ES-I3 (cell line): ENCODE data around the gene AXDND1.
"Not testable (repeated sequence)": the region's sequence is repeated elsewhere in the genome, so short reads cannot be mapped to it uniquely, and the experiment has no call there.

ENCODE experiments used
- H3K36me3 ChIP-seq: 2 replicates; pipeline ENCODE4 v1.6.1; 2013; ENCODE audit warnings: mild to moderate bottlenecking, low read length, control low read depth, moderate library complexity; ENCODE audit not compliant: insufficient read depth
- H3K4me1 ChIP-seq: 2 replicates; pipeline ENCODE4 v1.6.1; 2013; ENCODE audit warnings: mild to moderate bottlenecking, control low read depth, low read length; ENCODE audit not compliant: insufficient read depth
- H3K9ac ChIP-seq: 2 replicates; pipeline ENCODE4 v1.6.1; 2013; ENCODE audit warnings: low read depth, mild to moderate bottlenecking, low read length, moderate library complexity
- H3K9me3 ChIP-seq: 2 replicates; pipeline ENCODE4 v1.6.1; 2013; ENCODE audit warnings: mild to moderate bottlenecking, low read length, moderate library complexity; ENCODE audit not compliant: control insufficient read depth, insufficient read depth

AXDND1 gene

DNA sequence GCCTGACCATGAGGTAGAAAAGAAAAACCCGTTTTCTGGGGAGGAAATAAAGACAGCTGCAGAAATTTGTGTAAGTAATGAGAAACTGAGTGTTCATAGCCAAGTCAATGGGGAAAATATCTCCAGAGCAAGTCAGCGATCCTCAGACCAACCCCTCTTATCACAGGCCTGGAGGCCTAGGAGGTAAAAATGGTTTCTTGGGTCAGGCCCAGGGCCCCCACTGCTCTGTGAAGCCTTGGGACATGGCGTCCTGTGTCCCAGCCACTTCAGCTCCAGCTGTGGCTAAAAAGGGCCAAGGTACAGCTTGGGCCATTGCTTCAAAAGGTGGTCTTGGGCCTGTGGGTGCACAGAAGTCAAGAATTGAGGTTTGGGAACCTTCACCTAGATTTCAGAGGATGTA, 108.9 kb downstream of the AXDND1 start:
- H3K9ac ChIP-seq: no peak overlapping the region
- H3K4me1 ChIP-seq: no peaks in the 10 kb centered on the region
- H3K9me3 ChIP-seq: peaks cover 27% of the 10 kb centered on the region
- H3K36me3 ChIP-seq: no peaks in the 10 kb centered on the region

DNA sequence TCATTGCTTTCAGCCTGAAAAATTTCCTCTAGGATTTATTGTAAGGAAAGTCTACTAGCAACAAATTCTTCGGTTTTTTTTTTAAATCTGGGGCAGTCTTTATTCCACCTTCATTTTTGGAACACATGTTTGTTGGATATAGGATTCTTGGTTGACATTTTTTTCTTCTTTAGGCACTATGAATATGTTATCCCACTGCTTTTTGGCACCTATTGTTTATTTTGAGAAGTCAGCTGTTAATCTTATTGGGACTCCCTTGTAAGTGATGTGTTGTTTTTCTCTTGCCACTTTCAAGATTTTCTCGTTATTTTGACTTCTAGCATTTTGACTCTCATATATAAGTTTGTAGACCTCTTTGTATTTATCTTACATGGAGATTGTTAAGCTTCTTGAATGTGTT, 110.7 kb downstream of the AXDND1 start:
- Histone ChIP-seq H3K9ac (no peak overlapping the region), H3K9me3 (peaks cover 24% of the 10 kb centered on the region), H3K4me1 (no peaks in the 10 kb centered on the region), H3K36me3 (no peaks in the 10 kb centered on the region)

DNA sequence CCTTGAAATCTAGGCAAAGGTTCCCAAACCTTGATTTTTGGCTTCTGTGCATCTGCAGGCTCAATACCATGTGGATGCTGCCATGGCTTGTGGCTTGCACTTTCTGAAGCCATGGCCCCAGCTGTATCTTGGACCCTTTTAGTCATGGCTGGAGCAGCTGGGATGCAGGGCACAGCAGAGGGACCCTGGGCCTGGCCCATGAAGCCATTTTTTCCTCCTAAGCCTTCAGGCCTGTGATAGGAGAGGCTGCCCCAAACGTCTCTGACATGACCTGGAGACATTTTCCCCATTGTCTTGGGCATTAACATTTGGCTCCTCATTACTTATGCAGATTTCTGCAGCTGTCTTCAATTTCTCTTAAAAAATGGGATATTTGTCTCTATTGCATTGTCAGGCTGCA, 112.6 kb downstream of the AXDND1 start:
- Histone ChIP-seq H3K4me1 (no peaks in the 10 kb centered on the region), H3K9ac (no peak overlapping the region), H3K36me3 (no peaks in the 10 kb centered on the region), H3K9me3 (peaks cover 24% of the 10 kb centered on the region)

DNA sequence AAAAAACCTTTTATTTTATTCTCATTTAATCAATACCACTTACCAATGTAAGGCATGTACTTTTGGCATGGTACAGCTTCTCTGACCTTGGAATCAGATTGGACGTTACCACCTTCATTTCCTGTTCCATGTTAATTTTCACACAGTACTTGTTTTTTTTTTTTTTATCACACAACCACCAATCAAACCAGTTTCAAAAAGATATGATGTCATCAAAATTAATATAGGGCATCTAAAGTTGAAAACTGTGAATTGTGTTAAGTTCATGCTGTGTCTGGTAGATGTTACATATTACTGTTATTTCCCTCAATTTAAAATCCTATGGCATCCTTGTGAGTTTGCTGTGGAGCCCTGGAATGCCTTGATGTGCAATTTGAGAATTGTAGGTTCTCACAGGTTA, 124.8 kb downstream of the AXDND1 start:
- H3K4me1 ChIP-seq: no peaks in the 10 kb centered on the region
- H3K9me3 ChIP-seq: no peaks in the 10 kb centered on the region; the same call in 1 of the 2 replicates
- H3K9ac ChIP-seq: no peak overlapping the region
- no peaks in the 10 kb centered on the region for H3K36me3 ChIP-seq

DNA sequence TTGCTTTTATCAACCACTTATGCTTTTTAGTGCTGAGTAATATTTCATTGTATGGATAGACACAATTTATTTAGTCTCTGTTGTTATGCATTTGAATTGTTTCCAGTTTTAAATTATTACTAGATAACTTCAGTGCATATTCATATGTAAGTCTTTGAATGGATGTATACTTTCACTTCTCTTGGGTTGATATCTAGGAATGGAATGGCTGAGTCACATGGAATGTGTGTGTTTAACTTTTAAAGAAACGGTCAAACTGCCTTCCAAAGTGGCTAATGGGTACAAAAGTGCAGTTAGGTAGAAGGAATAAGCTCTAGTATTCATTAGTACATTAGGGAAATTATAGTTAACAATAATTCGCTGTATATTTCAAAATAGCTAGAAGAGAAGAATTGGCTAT, 127.6 kb downstream of the AXDND1 start:
- H3K9ac ChIP-seq: no peak overlapping the region
- no peaks in the 10 kb centered on the region for H3K4me1 ChIP-seq
- no peaks in the 10 kb centered on the region for H3K9me3 ChIP-seq
- no peaks in the 10 kb centered on the region for H3K36me3 ChIP-seq

DNA sequence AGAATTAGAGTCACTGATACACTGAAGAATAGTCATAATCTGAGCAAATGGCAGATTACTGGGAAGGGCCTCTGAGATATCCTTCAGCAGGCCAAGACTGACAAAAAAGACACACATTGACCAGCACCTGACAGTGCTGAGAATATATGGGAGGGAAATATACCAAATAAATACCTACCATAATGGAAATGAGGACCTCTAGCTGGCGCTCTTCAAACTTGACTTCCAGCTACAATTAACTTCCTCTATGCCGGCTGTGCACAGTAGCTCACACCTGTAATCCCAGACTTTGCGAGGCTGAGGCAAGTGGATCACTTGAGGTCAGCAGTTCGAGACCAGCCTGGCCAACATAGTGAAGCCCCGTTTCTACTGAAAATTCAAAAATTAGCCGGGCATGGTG, 140.4 kb downstream of the AXDND1 start:
- Histone ChIP-seq H3K36me3 (no peaks in the 10 kb centered on the region), H3K4me1 (no peaks in the 10 kb centered on the region), H3K9ac (no peak overlapping the region), H3K9me3 (no peaks in the 10 kb centered on the region)

DNA sequence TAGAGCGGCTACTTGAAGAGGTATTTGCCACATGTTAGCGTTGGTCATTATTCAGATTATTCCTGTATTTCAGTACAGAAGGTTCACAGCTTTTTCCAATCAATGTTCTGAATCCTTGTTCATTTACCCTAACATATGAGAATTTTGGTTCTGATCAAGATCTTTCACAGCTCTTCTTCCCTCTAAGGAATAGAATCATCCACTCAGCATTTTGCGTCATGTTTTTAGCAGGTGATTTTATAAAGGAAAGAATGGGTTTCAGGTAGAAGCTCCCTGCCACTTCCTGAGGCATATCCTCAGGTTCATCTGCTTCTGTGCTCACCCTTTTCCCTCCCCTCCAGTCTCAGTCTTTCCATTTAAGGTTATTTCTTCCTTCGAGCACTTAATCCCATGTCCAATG, 143.6 kb downstream of the AXDND1 start:
- H3K9me3 ChIP-seq: no peaks in the 10 kb centered on the region
- H3K4me1 ChIP-seq: no peaks in the 10 kb centered on the region
- H3K9ac ChIP-seq: no peak overlapping the region
- no peaks in the 10 kb centered on the region for H3K36me3 ChIP-seq

DNA sequence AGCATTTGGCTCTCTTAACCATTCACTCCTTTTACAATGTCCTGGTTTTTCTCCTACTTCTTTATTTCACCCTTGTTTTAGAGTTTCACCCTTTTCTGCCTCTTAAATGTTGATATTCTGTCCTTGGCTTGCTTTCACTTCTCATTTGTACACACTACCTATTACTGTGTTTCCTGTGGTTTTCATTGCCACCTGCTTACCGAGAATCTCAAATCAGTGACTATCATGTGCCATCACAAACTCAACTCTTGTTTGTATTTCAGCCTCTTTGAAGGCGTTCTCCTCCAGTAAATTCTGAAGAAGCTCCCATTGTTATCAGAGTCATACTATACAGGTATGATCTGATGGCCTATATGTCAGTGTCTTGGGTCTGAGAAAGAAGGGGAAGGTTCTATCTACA, 144.3 kb downstream of the AXDND1 start:
- no peak overlapping the region for H3K9ac ChIP-seq
- H3K36me3 ChIP-seq: no peaks in the 10 kb centered on the region
- no peaks in the 10 kb centered on the region for H3K9me3 ChIP-seq
- no peaks in the 10 kb centered on the region for H3K4me1 ChIP-seq

DNA sequence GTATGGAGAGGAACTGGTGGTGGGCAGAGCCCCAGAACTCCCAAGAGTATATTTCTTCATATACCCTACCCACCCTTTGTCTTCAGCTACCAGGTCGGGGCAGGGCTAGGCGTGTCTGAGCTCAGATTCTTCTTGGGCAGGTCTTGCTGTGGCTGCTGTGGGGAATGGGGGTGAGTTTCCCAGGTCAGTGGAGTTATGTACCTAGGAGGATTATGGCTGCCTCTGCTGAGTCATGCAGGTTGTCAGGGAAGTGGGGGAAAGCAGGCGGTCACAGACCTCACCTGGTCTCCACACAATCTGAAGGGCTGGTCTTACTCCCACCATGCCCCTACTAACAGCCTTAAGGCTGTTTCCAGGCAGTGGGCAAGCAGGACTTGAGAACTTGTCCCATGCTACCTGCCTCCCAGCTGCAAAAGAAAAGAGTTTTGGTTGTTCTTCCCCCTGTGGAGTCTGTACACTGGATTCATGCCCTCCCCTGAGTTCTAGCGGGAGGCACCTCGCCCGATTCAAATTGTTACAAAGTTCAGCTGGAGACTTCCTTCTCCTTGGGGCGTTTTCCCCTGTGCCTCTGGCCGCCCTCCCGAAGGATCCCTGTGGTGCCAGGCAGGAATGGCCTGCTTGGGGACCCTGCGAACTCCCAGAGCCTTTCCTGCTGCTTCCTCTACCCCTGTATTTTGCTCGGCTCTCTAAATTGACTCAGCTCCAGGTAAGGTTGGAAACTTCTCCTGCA, 151.4 kb downstream of the AXDND1 start:
- no peaks in the 10 kb centered on the region for H3K9me3 ChIP-seq
- 0 out of 2 replicates have a peak, but pooled peaks cover 9% of the 10 kb centered on the region for H3K4me1 ChIP-seq

DNA sequence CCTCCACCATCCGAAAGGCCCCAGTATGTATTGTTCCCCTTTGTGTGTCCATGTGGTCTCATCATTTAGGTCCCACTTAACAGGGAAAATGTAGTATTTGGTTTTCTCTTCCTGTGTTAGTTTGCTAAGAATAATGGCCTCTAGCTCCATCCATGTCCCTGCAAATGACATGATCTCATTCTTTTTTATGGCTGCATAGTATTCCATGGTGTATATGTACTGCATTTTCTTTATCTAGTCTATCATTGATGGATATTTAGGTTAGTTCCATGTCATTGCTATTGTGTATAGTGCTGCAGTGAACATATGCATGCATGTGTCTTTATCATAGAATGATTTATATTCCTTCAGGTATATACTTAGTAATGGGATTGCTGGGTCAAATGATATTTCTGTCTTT, 152.8 kb downstream of the AXDND1 start:
- not testable (repeated sequence) for H3K4me1 ChIP-seq, H3K9ac ChIP-seq, H3K36me3 ChIP-seq, H3K9me3 ChIP-seq

More for the DNA sequence above, 151.4 kb downstream of the AXDND1 start:
- H3K9ac ChIP-seq: no peak overlapping the region
- no peaks in the 10 kb centered on the region for H3K36me3 ChIP-seq

DNA sequence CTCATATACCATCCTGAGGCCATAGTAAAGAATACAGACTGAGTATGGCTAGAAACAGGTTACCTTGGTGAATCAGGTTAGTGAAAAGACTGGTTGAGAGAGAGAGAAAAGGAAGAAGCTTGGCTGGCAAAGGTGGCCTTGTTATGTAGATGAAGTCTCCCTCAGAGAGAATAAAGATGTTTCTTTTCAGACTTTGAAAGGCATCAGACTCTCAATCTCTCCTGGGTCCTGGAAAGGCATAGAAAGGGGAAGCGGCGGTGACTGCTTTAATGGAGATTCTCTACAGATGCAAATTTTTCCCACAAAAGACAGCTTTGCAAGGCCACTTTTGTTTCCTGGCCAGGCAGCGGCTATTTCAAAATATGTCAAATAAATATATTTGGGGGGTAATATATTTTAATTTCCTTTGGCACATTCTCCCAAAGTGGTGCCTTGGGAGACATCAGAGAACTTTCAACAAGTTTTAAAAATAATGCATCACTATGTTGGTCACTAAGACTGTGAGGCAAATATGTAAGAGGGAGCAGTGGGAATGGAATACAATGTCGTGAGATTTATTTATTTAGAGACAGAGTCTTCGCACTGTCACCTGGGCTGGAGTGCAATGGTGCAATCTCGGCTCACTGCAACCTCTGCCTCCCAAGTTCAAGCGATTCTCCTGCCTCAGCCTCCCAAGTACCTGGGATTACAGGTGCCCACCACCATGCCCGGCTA, 163.9 kb downstream of the AXDND1 start:
- H3K9ac ChIP-seq: no peak overlapping the region

DNA sequence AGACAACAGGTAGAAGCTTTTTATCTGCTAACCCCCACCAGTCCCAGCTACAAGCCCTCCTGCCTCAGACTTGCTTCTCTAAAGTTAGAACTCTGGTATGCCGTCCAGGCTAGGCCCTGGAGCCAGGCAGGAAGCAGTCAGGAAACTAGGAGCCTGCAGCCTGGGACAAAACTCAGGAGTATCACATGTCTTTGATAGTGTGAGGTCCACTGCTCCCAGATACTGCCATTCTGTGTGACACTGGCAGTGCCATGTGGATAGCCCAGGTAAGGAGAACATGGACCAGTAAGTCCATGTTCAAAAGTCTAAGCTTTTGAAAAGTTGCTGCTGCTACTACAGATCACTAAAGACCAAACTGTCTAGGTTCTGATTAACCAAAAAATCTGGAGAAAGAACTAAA, 164.6 kb downstream of the AXDND1 start:
- Histone ChIP-seq H3K36me3 (no peaks in the 10 kb centered on the region), H3K9me3 (no peaks in the 10 kb centered on the region), H3K4me1 (peaks cover 19% of the 10 kb centered on the region), H3K9ac (no peak overlapping the region)

More for the DNA sequence above, 163.9 kb downstream of the AXDND1 start:
- H3K4me1 ChIP-seq: peaks cover 19% of the 10 kb centered on the region
- H3K9me3 ChIP-seq: no peaks in the 10 kb centered on the region
- H3K36me3 ChIP-seq: no peaks in the 10 kb centered on the region

DNA sequence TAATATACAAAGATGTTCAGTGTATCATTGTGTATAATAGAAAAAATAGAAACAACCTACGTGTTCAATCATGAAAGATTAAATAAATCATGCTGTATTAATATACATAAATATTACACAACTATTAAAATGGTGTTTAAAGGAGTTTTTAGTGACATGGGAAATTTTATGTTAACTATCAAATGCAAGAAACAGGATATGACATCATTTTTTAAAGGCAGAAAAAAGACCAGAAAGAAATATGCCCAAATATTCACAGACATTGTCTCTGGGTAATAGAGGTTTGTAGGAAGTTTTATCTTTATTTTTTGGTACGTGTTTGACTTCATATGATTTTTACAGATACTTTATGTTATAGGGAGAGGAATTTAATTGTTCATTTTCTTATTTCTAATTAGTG, 176.0 kb downstream of the AXDND1 start:
- Histone ChIP-seq H3K9ac (no peak overlapping the region), H3K4me1 (no peaks in the 10 kb centered on the region), H3K36me3 (no peaks in the 10 kb centered on the region), H3K9me3 (peaks cover 4% of the 10 kb centered on the region; the same call in 1 of the 2 replicates)

DNA sequence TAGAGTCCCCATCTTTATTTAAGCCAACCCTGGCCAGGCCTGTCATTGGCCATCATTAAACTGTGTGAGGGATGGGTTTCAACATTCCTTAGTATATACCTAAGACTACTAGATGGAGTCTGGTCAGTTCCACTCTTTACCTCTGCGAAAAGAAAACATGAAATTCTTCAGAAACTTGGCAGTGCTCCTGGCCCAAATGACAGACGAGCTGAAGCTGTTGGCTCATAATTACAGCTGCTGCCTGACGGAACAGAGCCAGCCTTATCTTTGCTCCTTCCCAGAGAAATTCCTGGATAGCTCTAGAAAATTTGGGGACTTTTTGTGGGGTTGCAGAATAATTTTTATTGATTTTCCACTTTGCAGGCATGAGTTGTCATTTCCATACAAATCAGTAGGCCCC, 179.6 kb downstream of the AXDND1 start:
- Histone ChIP-seq H3K36me3 (no peaks in the 10 kb centered on the region), H3K9me3 (no peaks in the 10 kb centered on the region), H3K4me1 (no peaks in the 10 kb centered on the region), H3K9ac (no peak overlapping the region)

DNA sequence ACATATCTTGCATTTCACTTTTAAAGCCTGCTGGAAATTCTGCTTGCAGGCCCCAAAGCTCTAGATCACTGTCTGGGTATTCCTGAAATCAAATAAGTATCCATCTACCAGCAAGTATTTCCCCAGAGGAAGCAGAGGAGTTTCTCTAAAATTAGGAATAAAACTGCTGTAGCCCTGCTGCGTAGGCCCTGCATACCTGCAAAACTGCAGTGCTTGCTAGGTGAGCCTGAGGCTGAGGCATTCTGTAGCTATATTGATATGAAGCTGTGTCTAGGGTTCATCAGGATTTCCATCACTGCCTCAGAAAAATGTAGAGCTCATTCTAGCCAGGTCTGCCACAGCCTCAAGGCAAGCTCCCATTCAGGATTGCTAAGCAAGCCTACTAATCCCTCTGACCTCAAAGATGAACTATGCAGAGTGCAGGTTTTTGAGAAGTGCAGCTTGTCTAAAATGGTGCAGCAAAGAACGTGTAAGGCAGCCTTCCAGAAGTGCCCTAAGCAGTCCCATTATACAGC, 181.3 kb downstream of the AXDND1 start:
- H3K4me1 ChIP-seq: peaks cover 14% of the 10 kb centered on the region; the same call in 1 of the 2 replicates

More for the DNA sequence above, 181.3 kb downstream of the AXDND1 start:
- Histone ChIP-seq H3K36me3 (no peaks in the 10 kb centered on the region), H3K9ac (no peak overlapping the region), H3K9me3 (no peaks in the 10 kb centered on the region)
